ENCODE data around the gene PHAF1. TPM values are rescaled to one million over a fixed set of nuclear protein-coding genes. Genes with fewer than 3 reads are reported as not detected.

The PHAF1 gene
- total RNA-seq, 4 donors from 2014 or later = 23.3 to 63.4 (median 48.9) TPM

DNA sequence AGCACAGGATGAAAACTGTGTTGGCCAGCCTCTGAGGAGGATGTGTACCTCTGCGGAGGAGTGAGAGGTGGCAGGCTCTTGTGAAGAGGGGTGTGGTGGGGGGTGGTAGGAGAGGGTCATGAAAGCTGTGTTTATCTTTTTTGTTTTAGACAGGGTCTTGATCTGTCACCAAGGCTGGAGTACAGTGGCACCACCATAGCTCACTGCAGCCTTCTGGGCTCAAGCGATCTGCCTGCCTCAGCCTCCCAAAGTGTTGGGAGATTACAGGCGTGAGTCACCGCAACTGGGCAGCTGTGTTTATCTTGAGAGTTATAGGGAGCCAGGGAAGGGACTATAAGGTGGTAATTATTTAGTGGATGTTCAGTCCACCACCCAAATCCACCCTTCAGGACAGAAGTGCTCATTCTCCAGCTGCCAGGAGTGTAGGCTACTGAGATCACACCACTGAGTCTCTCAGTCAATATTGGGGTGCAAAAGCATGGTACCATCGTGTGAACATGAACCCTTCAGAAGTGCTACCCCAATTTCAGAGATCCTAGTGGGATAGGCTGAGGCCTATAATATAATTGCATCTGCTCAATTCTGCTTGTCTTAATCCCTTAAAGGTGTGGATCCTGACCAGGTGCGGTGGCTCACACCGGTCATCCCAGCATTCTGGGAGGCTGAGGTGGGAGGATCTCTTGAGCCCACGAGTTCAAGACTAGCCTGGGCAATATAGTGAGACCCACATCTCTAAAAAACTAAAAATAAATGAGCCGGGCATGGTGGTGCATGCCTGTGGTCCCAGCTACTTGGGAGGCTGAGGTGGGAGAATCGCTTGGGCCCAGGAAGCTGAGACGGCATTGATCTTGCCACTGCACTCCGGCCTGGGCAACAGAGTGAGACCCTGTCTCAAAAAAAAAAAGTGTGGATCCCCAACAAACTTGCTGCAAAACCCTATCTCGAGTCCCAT, 81.0 kb downstream of the PHAF1 start:
- Histone ChIP-seq H3K36me3 (peaks cover 0 to 22% of the 10 kb centered on the region in 2 donors), H3K4me1 (peaks cover 24 to 33% of the 10 kb centered on the region in 2 donors), H3K27me3 (no peaks in the 10 kb centered on the region), H3K9me3 (no peaks in the 10 kb centered on the region), H3K4me3 (peak overlapping the region in 1 of 4 donors; percentile 8), H3K27ac (peak overlapping the region in 1 of 4 donors; percentile 28)
- no peak for ATAC-seq
- TF ChIP-seq POLR2A (IDR thresholded peaks at IDR 0.05) = no peak
- TF ChIP-seq, protein P1, sequence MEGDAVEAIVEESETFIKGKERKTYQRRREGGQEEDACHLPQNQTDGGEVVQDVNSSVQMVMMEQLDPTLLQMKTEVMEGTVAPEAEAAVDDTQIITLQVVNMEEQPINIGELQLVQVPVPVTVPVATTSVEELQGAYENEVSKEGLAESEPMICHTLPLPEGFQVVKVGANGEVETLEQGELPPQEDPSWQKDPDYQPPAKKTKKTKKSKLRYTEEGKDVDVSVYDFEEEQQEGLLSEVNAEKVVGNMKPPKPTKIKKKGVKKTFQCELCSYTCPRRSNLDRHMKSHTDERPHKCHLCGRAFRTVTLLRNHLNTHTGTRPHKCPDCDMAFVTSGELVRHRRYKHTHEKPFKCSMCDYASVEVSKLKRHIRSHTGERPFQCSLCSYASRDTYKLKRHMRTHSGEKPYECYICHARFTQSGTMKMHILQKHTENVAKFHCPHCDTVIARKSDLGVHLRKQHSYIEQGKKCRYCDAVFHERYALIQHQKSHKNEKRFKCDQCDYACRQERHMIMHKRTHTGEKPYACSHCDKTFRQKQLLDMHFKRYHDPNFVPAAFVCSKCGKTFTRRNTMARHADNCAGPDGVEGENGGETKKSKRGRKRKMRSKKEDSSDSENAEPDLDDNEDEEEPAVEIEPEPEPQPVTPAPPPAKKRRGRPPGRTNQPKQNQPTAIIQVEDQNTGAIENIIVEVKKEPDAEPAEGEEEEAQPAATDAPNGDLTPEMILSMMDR (IDR thresholded peaks at IDR 0.05 in 4 of 5, conservative IDR thresholded peaks at IDR 0.05 in 1 of 5) = no peak
- intact Hi-C loops (cut with DNase I; ENCODE audit: low total_unique reads) = no loop called here
- DNase-seq = no peak
- in situ Hi-C loops (cut with MboI; ENCODE audit: low sequenced_read_pairs in 4 of 4) = no loop called here

DNA sequence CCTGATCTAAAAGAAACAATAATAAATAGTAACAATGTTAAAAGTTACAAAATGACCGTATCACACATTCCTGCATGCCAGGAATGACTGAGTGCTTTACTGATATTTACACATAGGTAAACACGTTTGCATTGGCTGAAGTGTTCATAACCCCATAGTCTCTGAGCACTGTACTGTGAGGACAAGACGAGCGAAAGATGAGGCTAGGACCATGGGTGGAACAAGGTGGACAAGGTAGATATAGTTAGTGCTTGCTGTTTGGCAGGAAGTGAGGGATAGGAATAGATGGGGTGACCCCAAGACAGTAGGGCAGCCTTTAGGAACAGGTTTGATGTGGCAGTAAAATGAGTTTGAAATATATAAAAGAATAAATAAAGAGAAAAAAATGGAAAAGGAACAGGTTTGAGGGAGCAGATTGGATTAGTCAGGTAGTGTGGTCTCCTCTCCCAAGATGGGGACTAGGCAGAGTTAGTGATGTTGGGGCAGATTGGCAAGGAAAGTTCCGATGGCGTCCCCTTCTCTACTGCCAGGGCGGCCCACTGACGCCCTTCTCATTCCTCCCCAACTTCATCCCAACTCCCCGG, 81.8 kb downstream of the PHAF1 start:
- Histone ChIP-seq H3K9me3 (no peaks in the 10 kb centered on the region), H3K4me1 (peaks cover 22 to 30% of the 10 kb centered on the region in 2 donors), H3K4me3 (peak overlapping the region; percentile 40 to 99 (median 94)), H3K36me3 (peaks cover 0 to 30% of the 10 kb centered on the region in 2 donors), H3K27me3 (no peaks in the 10 kb centered on the region), H3K27ac (peak overlapping the region; percentile 28 to 90 (median 57))
- TF ChIP-seq, protein P1 (IDR thresholded peaks at IDR 0.05 in 4 of 5, conservative IDR thresholded peaks at IDR 0.05 in 1 of 5) = no peak
- no peak for TF ChIP-seq POLR2A (IDR thresholded peaks at IDR 0.05)
- DNase-seq (no peak), ATAC-seq (no peak)
- intact Hi-C loops (cut with DNase I; ENCODE audit: low total_unique reads) = no loop called here
- in situ Hi-C loops (cut with MboI; ENCODE audit: low sequenced_read_pairs in 4 of 4) = no loop called here

DNA sequence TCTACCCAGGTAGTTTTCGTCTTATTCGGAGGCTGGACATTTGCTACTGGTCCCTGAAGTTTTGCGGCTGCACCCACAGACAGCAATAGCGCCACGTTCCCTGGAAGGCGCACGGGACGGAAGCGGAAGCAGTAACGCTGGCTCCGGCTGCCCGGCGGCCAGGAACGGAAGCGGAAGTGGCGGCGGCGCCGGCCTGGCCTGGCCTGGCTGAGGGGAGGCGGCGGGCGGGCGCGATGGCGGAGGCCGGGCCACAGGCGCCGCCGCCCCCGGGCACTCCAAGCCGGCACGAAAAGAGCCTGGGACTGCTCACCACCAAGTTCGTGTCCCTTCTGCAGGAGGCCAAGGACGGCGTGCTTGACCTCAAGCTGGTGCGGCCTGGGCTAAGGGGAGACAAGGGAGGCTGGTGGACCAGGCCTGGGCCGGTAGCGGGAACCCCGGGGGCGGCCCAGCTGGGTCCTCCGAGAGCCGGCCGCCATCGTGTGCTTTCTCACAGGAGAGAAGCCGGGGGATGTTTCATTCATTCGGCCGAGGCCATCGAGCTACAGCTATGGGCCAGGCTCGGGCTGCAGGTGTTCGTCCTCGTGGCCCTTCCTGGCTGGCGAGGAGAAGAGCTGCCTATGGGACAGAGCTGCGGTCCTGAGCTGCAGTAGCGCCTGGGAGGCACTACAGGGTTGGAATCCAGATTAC, 82.4 kb downstream of the PHAF1 start, which contains the start of gene E2F4:
Gene E2F4, plus strand, starts transcription at position 161 of the 687 bp plus-strand sequence. Its CDS starts 73 bp downstream, at position 234.
- DNase-seq (peak; percentile 86 to 87), ATAC-seq (peak; percentile 92 to 93)

More for the DNA sequence above, 82.4 kb downstream of the PHAF1 start, which contains the start of gene E2F4:
- TF ChIP-seq, protein P1 (IDR thresholded peaks at IDR 0.05 in 4 of 5, conservative IDR thresholded peaks at IDR 0.05 in 1 of 5) = peak in 1 of 5 experiments; percentile 18
- peak; percentile 81 to 88 for TF ChIP-seq POLR2A (IDR thresholded peaks at IDR 0.05)
- in situ Hi-C loops (cut with MboI; ENCODE audit: low sequenced_read_pairs in 4 of 4) = no loop called here
- no peaks in the 10 kb centered on the region for H3K27me3 ChIP-seq
- H3K4me3 ChIP-seq = peak within 1 kb of the TSS; percentile 92 to 99 (median 94)
- peaks cover 22 to 30% of the 10 kb centered on the region in 2 donors for H3K4me1 ChIP-seq
- peaks cover 3 to 36% of the 10 kb centered on the region in 2 donors for H3K36me3 ChIP-seq
- no peaks in the 10 kb centered on the region for H3K9me3 ChIP-seq
- intact Hi-C loops (cut with DNase I; ENCODE audit: low total_unique reads) = loop anchor here (1.0 kb wide), 1 partner anchor 35 kb away; the partner anchor contains the start of gene TMEM208
- peak within 1 kb of the TSS; percentile 81 to 90 (median 86) for H3K27ac ChIP-seq

All from gastrocnemius medialis (tissue), 4 donors.